HFF-Myc (cell line): Measurements from ENCODE around the gene RGCC.

Source experiments
- DNase-seq: peaks from one replicate; pipeline ENCODE4 v3.0.0-alpha.2; 2011; ENCODE audit warnings: low read depth; ENCODE audit errors: extremely low read depth
- H3K4me3 ChIP-seq: replicated peaks from 2 replicates; pipeline ENCODE4 v1.5.1; 2011; ENCODE audit warnings: low read depth, mild to moderate bottlenecking, control low read depth, low read length
- TF ChIP-seq, protein P1 (sequence below): IDR thresholded peaks from 2 replicates; pipeline ENCODE4 v1.5.1; 2012; ENCODE audit warnings: mild to moderate bottlenecking, low read depth, low read length, control low read depth; ENCODE audit errors: missing control alignments

RGCC gene

DNA sequence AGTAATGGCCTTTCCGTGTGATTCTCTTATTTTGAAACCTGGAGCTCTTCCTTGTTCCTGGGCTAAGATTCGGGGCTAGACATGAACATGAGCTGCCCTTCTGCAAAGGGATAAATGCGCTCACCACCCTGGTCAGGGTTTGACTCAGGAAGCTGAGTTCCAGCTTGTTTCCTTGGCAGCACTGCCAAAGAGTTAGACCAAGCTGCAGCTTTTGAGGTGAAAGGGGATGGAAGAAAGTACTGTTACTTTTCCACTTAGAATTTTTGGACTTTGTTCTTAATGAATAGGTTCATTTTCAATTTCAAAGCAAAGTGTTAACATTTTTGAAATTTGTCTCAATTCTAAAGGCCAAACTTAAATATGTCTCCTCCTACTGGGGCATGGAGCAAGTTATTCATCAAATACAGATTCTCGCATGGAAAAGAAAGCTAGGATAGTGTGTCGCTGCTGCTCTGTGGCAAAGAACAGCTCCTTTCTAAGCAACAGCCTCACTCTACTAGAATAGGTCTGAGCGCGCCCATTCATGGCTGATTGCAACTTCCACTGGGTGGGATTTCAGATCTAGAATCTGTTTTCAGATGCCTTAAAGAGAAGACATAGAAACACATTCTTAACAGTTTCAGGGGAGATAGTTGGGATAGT lies 2.2 kb downstream of the RGCC start:
- H3K4me3 ChIP-seq, result peak overlapping the region; percentile 58

DNA sequence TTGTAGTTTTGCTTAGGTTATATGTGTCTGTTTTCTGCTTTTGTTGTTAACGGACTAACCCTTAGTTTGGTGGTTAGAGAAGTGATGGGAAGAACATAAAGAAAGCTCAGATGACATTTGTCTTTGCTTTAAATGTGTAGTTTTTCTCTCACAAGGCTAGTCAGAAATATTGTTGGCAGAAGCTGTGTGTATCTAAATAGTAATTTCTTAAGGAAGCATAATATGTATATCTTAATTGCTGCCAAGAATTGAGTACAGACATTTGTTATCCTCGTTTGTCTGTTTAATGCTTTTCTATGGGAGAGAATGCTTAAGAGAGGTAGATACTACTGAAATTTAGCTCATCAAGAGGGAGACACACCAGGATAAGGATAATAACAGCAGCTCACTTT lies 2.7 kb downstream of the RGCC start:
- TF ChIP-seq, protein P1, sequence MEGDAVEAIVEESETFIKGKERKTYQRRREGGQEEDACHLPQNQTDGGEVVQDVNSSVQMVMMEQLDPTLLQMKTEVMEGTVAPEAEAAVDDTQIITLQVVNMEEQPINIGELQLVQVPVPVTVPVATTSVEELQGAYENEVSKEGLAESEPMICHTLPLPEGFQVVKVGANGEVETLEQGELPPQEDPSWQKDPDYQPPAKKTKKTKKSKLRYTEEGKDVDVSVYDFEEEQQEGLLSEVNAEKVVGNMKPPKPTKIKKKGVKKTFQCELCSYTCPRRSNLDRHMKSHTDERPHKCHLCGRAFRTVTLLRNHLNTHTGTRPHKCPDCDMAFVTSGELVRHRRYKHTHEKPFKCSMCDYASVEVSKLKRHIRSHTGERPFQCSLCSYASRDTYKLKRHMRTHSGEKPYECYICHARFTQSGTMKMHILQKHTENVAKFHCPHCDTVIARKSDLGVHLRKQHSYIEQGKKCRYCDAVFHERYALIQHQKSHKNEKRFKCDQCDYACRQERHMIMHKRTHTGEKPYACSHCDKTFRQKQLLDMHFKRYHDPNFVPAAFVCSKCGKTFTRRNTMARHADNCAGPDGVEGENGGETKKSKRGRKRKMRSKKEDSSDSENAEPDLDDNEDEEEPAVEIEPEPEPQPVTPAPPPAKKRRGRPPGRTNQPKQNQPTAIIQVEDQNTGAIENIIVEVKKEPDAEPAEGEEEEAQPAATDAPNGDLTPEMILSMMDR, result no peak
- H3K4me3 ChIP-seq, result peak overlapping the region; percentile 58; the same call in 1 of the 2 replicates
- DNase-seq, result no peak

More for the DNA sequence above, 2.2 kb downstream of the RGCC start:
- no peak for DNase-seq
- TF ChIP-seq, protein P1, result no peak

DNA sequence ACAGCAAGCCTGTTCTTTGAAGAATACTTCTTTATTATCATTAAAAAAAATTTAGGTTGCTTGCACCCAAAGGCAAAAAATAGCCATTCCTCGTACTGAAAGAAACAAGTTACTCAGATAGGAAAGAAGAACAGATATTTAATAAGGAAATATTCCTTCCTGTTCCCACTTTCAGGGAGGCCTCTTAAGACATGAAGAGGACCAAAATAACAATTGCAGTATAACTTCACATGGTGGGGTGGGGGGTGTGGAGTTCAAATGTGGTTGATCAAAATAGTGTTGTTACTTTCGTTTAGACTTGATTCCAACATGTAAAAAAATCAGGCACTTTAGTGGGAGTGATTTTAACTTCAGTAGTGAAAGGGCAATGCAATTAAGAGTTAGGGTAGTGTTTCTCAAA lies 3.6 kb downstream of the RGCC start:
- TF ChIP-seq, protein P1, result no peak
- DNase-seq, result no peak
- H3K4me3 ChIP-seq, result no peak overlapping the region

GRCh38 chr13:41461527-41462139 lies 4.3 kb downstream of the RGCC start:
- H3K4me3 ChIP-seq, result no peak overlapping the region
- TF ChIP-seq, protein P1, result no peak
- DNase-seq, result no peak

DNA sequence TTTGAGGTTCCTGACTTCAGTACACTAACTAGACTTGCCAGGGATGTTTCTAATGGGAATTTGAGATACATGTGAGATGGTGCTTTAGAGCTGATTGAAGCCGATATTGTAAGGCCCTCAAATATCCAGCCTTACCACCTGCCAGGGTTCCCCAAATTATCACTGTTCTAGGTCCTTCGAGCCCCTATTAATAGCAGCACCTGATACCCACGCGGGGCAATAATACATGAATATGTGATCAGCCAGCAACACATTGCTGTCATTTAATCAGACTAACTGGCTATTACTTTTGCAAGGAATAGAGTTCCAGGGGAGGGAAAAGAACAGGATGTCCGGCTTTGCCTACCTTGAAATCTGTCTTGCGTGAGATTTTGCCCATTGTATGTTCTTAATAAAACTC lies 5.1 kb downstream of the RGCC start:
- DNase-seq, result no peak
- TF ChIP-seq, protein P1, result no peak
- H3K4me3 ChIP-seq, result no peak overlapping the region

GRCh38 chr13:41463838-41464602 lies 6.7 kb downstream of the RGCC start:
- no peak overlapping the region for H3K4me3 ChIP-seq
- TF ChIP-seq, protein P1, result no peak
- no peak for DNase-seq
